NOMO-1 (cell line): Measurements from ENCODE around the gene CLASP1.
"Not testable (repeated sequence)": the region's sequence is repeated elsewhere in the genome, so short reads cannot be mapped to it uniquely, and the experiment has no call there.

ENCODE experiments used
- DNase-seq, 2 experiments: peaks; one replicate each; lab custom pipeline; 2025; ENCODE audit not compliant: unreplicated experiment in 2 of 2; lab: John Stamatoyannopoulos, UW

Gene CLASP1

DNA sequence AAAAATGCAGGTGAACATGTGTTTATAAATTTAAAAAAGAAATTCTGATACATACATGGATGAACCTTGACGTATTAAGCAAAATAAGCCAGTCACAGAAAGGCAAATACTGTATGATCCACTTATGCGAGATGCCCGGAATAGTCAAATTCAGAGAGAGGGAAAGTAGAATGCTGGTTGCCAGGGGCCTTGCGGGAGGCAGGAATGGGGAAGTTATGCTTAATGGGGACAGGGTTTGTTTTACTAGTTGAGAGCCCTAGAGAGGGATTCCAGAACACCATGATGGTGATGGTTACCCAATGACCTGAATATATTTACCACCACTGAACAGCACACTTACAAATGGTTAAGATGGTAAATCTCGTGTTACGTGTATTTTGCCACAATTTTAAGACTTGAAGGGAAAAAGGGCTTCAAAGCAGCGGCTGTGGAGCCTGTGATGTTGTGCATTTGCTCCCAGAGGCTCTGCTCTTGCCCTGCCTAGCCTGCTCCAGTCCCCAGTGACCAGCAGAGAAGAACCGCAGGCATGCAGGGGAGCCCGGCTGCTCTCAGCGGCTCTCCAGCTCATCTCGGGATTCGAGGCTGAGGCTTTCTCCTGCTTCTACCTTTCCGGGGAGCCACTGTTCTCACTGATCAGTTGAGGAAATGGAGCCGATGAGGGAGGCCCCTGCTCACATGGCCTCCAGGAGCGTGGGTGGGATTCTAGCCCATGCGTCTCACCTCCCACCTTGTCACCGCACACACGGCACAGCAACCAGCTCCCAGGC, 312.6 kb downstream of the CLASP1 start:
- no peak for DNase-seq

DNA sequence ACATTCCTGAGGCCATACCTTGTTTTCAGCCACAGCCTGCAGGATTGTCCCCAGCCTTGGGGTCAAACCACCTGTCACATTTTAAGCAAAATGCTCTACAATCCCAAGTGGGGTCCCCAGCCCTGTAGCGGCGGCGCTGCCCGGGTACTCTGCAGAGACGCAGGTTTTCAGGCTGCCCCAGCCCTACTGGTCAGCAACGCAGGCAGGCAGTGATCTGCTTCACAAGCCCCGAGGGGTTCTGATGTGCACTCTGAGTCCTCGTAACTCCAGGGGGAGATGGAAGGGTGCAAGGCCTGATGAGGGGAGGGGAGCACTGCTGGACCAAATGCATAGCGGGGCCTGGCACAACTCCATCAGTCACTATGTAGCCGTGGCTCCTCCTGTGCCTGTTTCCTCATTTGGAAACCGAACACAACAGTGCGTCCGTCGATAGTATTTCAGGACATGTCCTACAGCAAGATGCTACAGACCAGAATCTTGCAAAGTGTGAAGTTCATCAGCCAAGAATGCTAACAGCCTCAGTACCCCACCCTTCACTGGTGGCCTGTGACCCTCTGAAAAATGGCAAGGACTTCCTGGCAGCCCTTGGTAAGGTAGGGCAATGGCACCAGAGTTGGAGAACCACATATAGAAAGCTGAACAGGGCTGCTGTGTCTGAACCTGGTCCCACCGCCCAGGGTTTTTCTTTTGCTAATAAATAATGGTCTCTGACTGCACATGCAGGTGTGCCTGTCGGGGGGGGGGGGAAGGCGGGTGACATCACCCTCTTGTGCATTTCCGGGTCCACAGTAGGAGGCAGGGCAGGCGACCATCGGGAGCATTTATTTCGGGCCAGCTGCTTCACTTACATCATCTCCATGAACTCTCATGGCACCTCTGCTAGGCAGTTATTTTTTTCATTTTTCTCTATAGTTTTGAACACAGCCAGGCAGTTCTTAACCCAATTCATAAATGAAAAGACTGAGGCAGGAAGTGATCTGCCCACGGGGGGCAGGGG, 313.7 kb downstream of the CLASP1 start:
- DNase-seq: no peak

DNA sequence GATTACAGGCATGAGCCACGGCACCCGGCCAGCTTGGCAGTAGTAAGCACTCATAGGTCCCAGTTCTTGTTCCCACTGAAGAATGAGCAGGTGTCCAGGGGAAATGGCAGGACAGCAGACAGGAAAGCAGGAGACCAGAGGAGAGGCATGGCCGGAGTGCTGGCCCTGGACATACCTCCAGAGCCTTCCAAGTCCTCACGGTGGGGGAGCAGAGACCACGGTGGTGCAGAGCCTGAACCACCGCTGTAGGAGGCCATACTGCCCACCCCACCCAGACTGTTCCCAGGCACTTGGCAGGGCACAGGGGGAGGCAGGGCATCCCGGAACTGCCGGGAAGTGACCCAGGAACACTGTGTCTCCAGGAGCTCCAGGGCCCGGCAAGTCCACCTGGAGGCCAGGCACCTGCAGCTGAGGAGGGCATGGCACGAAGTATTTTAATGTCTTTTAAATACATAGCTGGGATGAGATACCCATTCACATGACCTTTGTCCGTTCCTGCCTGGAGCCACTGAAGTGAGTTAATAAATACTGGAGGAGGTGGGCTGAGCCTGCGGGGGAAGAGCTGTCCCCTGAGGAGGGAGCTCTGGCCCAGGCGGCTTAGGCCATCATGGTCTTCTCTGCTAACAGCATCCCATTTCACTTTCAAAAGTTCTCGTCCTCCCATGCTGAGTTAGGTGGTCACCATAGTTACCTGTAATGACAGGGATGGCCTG, 314.5 kb downstream of the CLASP1 start:
- DNase-seq: no peak

DNA sequence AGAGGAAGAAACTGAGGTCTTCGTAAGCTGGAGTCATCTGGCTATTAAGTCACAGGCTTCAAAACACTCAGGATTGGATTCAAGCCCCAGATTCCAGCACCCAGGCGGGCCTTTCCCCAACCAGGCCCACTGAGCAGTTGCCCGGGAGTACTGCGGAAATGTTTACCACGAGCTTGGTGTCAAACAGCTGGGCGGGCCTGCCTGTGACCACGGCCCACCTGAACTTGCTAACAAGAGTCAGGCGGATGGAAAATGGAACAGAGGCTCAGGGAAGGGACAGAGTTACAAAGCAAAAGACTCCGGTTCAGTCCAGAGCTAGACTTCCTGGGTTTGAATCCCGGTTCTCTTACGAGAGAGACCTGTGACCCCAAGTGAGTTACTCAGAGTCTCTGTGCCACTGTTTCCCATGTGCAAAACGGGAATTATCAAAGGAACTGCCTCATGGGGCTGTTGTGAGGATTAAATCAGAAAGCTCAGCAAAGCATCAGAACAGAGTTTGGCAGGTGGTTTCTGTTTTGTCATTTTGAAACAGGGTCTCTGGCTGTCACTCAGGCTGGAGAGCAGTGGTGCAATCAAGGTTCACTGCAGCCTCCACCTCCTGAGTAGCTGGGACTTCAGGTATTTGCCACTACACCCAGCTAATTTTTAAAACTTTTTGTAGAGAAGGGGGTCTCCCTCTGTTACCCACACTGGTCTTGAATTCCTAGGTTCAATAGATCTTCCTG, 315.3 kb downstream of the CLASP1 start:
- no peak for DNase-seq

DNA sequence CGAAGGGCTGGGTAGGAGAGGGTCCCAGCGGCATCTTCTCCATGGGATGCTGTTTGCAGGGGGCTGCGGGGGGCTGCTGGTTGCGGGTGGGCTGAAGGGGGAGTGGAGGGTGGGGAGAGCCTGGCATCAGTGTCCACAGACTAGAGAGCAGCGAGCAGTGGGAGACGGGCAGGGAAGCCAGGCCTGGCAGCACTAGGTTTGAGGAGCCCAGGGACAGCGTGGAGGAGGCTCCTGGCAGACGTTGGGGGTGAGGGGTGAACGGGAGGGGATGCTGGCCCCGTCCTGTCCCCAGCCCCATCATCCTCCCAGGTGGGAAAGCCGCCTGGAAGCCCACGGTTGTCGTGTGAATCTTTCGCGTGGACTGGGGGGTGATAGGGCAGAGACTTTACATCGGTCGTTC, 316.0 kb downstream of the CLASP1 start:
- no peak for DNase-seq

DNA sequence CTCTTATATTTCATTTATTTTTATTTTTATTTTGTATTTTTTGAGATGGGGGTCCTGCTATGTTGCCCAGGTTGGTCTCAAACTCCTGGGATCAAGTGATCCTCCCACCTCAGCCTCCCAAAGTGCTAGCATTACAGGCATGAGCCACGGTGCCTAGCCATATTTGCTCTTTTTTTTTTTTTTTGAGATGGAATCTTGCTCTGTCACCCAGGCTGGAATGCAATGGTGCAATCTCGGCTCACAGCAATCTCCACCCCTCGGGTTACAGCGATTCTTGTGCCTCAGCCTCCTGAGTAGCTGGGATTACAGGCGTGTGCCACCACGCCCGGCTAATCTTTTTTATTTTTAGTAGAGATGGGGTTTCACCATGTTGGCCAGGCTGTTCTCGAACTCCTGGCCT, 317.9 kb downstream of the CLASP1 start:
- DNase-seq: not testable (repeated sequence)

DNA sequence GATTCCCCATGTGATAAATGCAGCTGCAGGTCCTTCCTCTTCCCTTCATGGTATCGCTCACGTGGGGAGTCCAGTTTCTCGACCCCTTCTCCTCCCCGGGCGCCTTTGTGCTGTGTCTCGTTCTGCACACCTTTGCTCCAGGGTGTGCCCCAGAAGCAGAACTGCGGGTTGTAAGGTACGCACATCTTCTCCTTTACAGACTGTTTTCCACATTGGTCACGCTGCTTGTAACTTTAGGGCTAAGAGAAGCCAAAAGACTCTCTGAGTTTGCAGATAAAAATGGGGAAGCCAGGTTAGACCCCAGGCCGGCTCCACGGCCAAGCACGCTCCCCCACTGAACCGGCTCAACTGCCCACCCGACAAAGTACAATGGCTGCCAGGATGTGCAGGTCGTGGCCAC, 318.3 kb downstream of the CLASP1 start:
- DNase-seq: no peak

DNA sequence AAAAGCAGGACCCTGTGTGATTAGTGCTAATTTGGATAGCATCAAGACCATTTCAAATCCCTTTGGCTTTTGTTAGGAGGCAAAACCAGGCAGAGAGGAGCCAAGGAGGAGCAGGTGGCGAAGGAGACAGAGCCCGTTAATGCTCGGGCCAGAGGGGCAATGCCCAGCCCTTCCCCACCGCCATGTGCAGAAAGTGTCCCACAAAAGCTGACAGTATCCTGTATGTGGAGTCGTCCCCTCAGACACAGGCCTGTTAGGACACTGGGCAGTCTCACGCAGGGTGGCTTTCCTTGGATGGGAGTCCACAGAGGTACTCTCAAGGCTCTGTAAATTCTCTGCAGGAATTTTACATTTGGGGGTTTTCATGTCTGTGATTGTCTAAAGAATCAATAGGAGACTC, 319.5 kb downstream of the CLASP1 start:
- DNase-seq: no peak

DNA sequence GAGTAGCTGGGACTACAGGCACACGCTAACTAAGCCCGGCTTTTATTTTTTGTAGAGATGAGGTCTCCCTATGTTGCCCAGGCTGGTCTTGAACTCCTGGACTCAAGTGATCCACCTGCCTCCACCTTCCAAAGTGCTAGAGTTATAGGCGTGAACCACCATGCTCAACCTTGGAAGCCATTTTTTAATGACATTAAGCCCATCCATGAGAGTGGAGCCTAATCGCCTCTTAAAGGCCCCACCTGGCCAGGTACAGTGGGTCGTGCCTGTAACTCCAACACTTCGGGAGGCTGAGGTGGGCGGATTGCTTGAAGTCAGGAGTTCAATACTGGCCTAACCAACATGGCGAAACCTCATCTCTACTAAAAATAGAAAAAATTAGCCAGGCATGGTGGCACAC, 322.6 kb downstream of the CLASP1 start:
- DNase-seq: no peak

DNA sequence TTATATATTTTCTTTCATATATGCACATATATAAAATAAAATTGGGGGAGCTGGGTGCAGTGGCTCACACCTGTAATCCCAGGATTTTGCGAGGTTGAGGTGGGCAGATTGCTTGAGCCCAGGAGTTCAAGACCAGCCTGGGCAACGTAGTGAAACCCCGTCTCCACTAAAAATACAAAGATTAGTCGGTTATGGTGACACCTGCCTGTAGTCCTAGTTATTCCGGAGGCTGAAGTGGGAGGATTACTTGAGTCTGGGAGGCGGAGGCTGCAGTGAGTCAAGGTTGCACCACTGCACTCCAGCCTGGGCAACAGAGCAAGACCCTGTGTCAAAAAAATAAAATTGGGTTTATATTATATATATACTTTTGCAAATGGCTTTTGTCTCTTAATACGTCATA, 324.7 kb downstream of the CLASP1 start:
- DNase-seq: no peak

DNA sequence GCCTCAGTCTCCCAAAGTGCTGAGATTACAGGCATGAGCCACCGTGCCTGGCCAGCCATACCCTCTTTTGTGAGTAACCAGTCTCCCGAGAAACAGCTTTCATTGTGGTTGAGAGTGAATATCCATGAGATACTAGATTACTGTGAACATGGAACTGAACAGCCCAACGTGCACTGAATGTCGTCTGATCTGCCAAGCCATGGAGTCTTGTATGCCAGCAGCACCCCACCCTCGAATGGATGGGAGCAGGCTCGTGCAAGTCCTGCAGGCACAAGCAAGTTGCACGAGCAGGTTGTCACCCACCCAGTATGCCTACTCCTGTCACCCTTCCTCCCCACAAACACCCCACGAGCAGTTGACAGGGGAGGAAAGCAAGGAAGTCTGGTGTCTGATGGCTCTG, 327.8 kb downstream of the CLASP1 start:
- DNase-seq: no peak

DNA sequence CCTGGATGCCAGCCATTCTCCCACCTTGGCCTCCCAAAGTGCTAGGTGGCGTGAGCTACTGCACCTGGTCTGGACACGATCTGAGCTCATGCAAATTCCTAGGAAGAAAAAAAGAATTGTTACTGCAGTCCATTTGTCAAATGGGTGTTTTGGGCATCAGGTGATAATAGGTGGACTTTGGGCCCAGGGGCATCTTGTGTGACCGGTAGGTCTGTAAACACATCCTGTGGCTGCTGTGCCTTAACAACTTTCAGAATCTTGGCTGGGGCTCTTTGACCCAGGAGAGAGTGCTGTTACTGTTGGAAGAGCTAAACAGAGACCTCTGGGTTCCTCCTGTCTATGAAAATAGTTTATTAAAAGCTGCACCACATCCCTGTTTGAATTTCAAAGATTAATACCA, 329.3 kb downstream of the CLASP1 start:
- no peak for DNase-seq

DNA sequence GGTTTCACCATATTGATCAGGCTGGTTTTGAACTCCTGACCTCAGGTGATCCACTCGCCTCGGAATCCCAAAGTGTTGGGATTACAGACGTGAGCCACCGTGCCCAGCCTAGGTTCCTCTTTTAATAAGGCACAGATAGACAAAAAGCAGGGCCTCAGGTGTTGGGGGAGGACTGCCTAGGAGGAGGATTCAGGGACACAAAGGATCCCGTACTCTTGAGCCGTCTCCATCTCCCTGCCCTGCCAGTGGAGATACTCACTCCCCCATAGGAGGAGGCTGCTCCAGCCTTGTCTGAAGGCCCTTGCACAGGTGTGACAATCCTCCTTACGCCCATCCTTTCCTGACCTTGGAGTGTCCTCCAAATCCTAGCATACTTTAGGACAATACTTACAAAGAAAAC, 332.3 kb downstream of the CLASP1 start:
- DNase-seq: no peak

DNA sequence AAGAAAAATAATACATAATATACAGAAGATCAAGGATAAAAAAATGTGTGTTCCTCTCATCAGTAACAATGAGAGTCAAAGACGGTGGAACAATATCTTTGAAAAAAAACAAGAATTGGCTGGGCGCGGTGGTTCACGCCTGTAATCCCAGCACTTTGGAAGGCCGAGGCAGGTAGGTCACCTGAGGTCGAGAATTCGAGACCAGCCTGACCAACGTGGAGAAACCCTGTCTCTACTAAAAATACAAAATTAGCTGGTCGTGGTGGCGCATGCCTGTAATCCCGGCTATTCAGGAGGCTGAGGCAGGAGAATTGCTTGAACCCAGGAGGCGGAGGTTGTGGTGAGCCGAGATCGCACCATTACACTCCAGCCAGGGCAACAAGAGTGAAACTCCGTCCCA, 335.6 kb downstream of the CLASP1 start:
- DNase-seq: not testable (repeated sequence)

DNA sequence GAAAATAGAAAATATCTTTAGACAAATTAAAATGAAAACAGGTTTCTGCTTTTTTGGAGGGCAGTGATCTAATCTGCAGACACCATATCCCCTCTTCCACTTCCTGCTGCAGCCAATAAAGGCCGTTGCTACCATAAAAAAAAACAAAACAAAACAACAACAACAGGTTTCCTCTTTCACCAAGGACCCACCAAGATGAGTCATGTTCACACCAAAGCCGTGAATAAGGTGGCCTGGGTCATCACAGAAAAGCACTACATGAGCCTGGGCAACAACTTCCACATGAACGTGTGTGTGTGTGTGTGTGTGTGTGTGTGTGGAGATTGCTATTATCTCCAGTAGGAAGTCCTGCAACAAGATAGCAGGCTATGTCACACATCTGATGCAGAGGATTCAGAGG, 339.5 kb downstream of the CLASP1 start:
- DNase-seq: peak in 1 of 2 experiments; percentile 13

DNA sequence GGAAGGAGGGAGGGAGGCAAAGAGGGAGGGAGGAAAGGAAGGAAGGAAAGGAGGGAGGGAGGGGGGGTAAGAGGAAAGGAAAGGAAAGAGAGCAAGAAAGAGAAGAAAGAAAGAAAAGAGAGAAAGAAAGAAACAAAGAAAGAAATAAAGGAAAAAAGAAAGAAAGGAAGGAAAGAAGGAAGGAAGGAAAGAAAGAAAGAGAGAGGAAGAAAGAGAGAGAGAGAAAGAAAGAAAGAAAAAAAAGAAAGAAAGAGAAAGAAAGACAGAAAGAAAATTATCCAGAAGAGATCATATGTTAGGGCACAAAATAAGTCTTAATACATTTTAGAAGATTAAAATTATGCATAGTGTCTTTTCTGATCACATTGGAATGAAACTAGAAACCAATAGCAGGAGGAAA, 339.9 kb downstream of the CLASP1 start:
- DNase-seq: no peak

DNA sequence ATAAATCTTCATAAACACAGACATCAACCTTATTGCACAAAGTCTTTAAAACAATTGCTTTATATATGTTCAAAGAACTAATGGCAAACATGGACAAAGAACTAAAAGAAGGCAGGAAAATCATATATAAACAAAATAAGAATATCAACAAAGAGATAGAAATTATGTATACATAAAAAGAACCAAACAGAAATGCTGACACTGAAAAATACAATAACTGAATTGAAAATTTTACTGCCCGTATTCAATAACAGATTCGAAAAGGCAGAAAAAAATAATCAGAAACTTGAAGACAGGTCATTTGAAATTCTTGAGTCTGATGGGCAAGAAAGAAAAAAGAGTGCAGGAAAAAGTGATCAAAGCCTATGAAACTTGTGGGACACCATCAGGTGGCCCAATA, 342.2 kb downstream of the CLASP1 start:
- no peak for DNase-seq

DNA sequence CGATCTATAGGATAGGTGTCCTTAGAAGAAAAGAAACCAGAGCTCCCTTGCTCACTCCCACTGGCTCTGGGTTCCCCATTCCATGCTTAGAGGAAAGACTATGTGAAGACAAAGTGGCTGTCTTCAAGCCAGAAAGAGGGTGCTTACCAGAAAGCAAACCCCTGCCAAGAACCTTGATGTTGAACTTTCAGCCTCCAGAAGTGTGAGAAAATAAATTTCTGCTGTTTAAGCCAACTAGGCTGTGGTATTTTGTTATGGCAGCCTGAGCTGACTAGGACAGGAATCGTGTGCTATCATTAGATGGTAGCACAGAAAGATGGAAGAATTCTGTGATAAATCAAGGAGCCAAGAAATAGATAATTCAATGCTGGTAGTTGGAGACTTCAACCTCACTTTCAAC, 344.3 kb downstream of the CLASP1 start:
- DNase-seq: no peak

DNA sequence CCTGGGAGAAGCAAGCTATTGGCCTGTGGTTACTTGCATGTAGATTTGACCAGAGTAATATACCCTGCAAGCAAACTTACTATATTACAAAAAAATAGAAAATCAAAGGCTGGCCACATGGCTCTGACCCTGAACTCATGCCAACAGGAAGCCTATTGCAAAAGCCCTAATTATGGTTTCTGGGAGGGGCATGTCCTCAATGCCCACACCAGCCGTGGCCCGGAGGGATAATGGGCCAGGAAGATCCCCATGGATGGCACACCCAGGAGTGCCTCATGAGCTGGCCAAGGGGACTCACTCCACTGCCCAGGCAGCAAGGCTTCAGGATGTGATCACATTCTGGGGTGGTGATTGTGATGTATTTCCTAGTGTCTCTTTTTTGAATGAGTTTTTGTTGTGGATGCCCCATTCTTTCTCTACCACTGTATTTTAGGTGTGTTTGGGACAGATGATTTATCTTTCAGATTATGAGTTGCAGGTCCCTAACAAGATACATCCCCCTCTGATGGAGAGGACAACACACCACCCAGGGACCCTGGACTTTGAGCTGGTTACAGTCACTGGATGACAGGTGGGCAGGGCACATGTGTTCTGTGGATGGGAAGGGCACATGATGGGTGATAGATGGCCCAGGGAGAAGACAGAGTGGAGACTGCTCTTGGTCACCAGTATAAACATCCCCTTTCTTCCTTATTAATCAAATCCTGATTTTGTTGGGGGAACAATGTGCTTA, 345.6 kb downstream of the CLASP1 start:
- peak; percentile 17 to 33 for DNase-seq

DNA sequence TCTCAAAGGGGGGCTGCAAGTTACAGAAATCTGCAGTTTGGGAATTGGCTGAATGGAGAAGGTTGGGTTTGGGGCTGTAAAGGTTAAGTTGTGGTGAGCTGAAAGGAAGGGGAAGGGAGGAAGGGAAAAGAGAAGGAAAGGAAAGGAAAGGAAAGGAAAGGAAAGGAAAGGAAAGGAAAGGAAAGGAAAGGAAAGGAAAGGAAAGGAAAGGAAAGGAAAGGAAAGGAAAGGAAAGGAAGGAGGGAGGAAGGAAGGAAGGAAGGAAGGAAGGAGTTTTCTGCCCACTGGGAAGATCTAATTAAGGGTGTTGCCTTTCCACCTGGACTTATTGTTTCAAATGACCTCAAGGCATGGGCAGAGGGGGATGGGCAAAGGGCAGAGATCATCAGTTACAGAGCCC, 348.1 kb downstream of the CLASP1 start:
- DNase-seq: not testable (repeated sequence)
